Measurements from ENCODE around the gene NEURL2. TPM values are rescaled to one million over a fixed set of nuclear protein-coding genes. Genes with fewer than 3 reads are reported as not detected.
"Not testable (repeated sequence)": the region's sequence is repeated elsewhere in the genome, so short reads cannot be mapped to it uniquely, and the experiment has no call there.

NEURL2 gene
- total RNA-seq, 4 donors from 2014 or later = 12.6 to 17.4 (median 16.1) TPM

DNA sequence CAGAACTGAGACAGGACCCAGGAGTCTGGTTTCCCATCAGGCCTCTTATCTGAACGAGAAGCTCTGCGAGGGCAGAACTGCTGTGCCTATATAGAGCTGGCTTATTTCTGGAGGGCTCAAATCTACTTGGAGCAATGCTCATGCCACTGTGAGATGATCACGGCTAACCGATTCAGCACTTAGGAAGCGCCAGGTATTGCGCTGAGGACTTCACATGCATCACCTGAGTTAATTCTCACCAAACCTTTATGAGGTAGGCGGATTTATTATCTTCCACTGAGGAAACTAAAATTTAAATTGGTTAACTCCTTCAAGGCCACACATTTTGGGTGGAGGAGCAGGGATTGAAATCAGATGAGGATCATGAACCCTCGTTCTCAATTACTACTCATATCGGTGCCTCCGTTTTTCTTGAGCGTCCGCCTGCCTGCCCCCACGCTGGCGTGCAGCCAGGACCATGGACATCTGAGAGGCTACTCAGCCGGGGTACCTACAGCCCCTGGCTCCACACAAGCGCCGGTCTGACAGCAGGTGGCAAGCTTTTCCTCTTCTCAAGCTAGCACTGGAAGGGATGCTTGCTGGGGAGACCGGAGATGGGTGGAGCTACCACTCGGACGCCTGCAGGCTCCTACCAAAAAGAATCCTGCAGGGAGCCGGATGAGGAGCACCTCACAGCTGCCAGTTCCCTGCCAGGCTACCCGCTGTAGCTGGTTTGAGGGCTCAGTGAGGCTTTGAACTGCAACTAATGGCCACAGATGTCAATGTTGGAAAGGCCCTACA is 42.4 kb upstream of the NEURL2 start:
- peak; percentile 69 to 78 for DNase-seq
- peak overlapping the region; percentile 38 to 96 (median 96) for H3K4me3 ChIP-seq (replicated peaks in 1 of 3)
- H3K27ac ChIP-seq = peak overlapping the region; percentile 97 to 100 (median 100)
- H3K9me3 ChIP-seq = no peaks in the 10 kb centered on the region
- WGBS, 2 donors = 19 to 21% methylated on average over 21 to 22 of the region's 22 CpGs
- peaks cover 14% of the 10 kb centered on the region in 2 donors for H3K4me1 ChIP-seq
- intact Hi-C loops (cut with DNase I) = loop anchor here (5.0 to 10.0 kb wide), 2 partner anchors 41 to 119 kb away; partner anchors contain the start of genes CTSA, NEURL2 and UBE2C
- H3K27me3 ChIP-seq = no peaks in the 10 kb centered on the region
- TF ChIP-seq POLR2A (IDR thresholded peaks at IDR 0.05) = no peak
- TF ChIP-seq, protein P1, sequence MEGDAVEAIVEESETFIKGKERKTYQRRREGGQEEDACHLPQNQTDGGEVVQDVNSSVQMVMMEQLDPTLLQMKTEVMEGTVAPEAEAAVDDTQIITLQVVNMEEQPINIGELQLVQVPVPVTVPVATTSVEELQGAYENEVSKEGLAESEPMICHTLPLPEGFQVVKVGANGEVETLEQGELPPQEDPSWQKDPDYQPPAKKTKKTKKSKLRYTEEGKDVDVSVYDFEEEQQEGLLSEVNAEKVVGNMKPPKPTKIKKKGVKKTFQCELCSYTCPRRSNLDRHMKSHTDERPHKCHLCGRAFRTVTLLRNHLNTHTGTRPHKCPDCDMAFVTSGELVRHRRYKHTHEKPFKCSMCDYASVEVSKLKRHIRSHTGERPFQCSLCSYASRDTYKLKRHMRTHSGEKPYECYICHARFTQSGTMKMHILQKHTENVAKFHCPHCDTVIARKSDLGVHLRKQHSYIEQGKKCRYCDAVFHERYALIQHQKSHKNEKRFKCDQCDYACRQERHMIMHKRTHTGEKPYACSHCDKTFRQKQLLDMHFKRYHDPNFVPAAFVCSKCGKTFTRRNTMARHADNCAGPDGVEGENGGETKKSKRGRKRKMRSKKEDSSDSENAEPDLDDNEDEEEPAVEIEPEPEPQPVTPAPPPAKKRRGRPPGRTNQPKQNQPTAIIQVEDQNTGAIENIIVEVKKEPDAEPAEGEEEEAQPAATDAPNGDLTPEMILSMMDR (IDR thresholded peaks at IDR 0.05) = peak in 2 of 6 experiments; percentile 16 to 27
- H3K36me3 ChIP-seq = peaks cover 11% of the 10 kb centered on the region in 2 donors

DNA sequence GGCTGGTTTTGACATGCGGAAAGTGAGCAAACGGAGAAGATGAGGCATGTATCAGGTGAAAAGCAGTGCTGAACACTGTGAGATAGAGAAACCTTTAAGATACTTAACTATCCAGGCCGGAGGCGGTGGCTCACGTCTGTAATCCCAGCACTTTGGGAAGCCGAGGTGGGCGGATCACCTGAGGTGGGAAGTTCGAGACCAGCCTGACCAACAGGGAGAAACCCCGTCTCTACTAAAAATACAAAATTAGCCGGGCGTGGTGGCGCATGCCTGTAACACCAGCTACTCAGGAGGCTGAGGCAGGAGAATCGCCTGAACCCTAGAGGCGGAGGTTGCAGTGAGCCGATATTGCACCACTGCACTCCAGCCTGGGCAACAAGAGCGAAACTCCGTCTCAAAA is 40.7 kb upstream of the NEURL2 start:
- H3K4me3 ChIP-seq (replicated peaks in 1 of 3); H3K27ac ChIP-seq; H3K27me3 ChIP-seq; H3K36me3 ChIP-seq; DNase-seq; H3K9me3 ChIP-seq: not testable (repeated sequence)
- intact Hi-C loops (cut with DNase I) = loop anchor here (5.0 to 10.0 kb wide), 2 partner anchors 39 to 117 kb away; partner anchors contain the start of genes CTSA, NEURL2 and UBE2C
- peaks cover 14% of the 10 kb centered on the region in 2 donors for H3K4me1 ChIP-seq
- WGBS, 2 donors = 91 to 93% methylated on average over 17 of the region's 17 CpGs

DNA sequence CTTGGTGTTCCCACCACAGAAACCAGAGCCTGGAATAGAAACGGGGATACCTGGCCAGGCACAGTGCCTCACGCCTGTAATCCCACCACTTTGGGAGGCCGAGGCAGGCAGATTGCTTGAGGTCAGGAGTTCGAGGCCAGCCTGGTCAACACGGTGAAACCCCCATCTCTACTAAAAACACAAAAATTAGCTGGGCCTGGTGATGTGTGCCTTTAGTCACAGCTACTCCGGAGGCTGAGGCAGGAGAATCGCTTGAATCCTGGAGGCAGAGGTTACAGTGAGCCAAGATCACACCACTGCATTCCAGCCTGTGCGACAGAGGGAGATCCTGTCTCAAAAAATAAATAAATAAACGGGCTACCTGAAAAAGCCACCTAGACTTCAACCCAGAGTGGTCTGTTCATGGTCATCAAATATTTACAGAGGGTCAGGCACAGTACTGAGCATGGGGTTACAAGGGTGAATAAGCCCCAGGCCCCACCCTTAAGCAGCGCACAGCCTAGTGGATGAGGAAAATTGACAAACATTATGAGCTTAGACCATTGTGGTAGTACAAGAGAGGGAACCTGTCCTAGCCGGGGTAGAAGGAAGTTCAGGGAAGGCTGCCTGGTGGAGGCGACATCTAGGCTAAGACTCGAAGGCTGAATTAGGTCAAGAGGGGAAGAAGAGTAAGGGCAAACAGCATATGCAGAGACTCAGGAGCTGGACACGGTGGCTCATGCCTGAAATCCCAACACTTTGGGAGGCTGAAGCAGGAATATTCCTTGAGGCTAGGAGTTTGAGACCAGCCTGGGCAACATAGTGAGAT is 36.3 kb upstream of the NEURL2 start:
- Histone ChIP-seq H3K4me1 (peaks cover 6 to 12% of the 10 kb centered on the region in 2 donors), H3K27ac (no peak overlapping the region), H3K4me3 (replicated peaks in 1 of 3) (no peak overlapping the region), H3K36me3 (no peaks in the 10 kb centered on the region), H3K9me3 (no peaks in the 10 kb centered on the region), H3K27me3 (no peaks in the 10 kb centered on the region)
- no peak for DNase-seq
- TF ChIP-seq, protein P1 (IDR thresholded peaks at IDR 0.05) = no peak
- no peak for TF ChIP-seq POLR2A (IDR thresholded peaks at IDR 0.05)
- 78 to 79% methylated on average over 11 to 14 of the region's 14 CpGs for WGBS, 2 donors
- intact Hi-C loops (cut with DNase I) = no loop called here

DNA sequence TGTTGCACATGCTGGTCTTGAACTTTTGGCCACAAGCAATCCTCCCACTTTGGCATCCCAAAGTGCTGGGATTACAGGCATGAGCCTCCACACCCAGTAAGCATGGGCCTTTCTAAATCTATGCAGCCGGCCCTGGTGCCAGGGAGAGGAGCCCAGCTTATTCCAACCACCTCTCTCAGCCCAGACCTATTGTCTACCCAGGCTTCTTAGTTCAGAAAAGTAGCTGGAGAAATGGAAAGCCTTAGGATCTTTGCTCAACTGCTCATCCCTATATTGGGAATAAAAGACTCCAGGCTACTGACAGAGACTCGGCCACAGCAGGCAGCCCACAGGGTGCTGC is 35.7 kb upstream of the NEURL2 start:
- H3K4me3 ChIP-seq (replicated peaks in 1 of 3) = no peak overlapping the region
- H3K27me3 ChIP-seq = no peaks in the 10 kb centered on the region
- no peaks in the 10 kb centered on the region for H3K9me3 ChIP-seq
- no peak for DNase-seq
- no peaks in the 10 kb centered on the region for H3K36me3 ChIP-seq
- intact Hi-C loops (cut with DNase I) = no loop called here
- H3K27ac ChIP-seq = no peak overlapping the region
- H3K4me1 ChIP-seq = peaks cover 6 to 12% of the 10 kb centered on the region in 2 donors
- TF ChIP-seq, protein P1 (IDR thresholded peaks at IDR 0.05) = no peak
- TF ChIP-seq POLR2A (IDR thresholded peaks at IDR 0.05) = no peak
- 73 to 77% methylated on average over 2 of the region's 2 CpGs for WGBS, 2 donors

DNA sequence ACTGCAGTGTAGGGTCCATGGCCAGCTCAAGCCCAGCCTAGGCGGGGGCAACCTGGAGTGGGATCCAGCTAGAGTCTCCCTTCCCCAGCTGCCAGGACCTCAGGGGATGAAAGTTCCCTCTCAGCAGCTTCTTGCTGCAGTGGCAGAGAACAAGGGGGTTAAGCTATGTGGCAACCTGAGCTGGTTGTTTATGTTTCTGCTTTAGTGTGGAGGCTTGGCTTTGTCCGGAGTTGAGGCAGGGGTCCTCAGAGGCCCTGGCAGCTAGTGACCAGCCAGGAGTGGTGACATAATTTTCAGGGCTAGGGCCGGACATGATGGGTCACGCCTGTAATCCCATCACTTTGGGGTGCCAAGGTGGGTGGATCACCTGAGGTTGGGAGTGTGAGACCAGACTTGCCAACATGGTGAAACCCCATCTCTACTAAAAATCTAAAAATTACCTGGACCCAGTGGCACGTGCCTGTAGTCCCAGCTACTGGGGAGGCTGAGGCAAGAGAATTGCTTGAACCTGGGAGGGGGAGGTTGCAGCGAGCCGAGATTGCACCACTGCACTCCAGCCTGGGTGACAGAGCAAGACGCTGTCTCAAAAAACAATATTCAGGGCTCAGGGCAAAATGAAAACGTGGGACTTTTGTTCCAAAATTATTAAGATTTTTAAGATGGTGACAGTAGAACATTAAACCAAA is 35.0 kb upstream of the NEURL2 start:
- H3K4me3 ChIP-seq (replicated peaks in 1 of 3) = no peak overlapping the region
- intact Hi-C loops (cut with DNase I) = no loop called here
- H3K4me1 ChIP-seq = peaks cover 6 to 12% of the 10 kb centered on the region in 2 donors
- DNase-seq = no peak
- H3K27ac ChIP-seq = no peak overlapping the region
- TF ChIP-seq POLR2A (IDR thresholded peaks at IDR 0.05) = no peak
- TF ChIP-seq, protein P1 (IDR thresholded peaks at IDR 0.05) = no peak
- H3K36me3 ChIP-seq = no peaks in the 10 kb centered on the region
- H3K9me3 ChIP-seq = no peaks in the 10 kb centered on the region
- 47 to 55% methylated on average over 8 to 9 of the region's 9 CpGs for WGBS, 2 donors
- no peaks in the 10 kb centered on the region for H3K27me3 ChIP-seq
